NCI-H1048 (cell line): ENCODE measurements around the gene SETD2.
"Not testable (repeated sequence)": the region's sequence is repeated elsewhere in the genome, so short reads cannot be mapped to it uniquely, and the experiment has no call there.

Source experiments
- DNase-seq: peaks from one replicate; lab custom pipeline; 2025; lab: John Stamatoyannopoulos, UW

The SETD2 gene

DNA sequence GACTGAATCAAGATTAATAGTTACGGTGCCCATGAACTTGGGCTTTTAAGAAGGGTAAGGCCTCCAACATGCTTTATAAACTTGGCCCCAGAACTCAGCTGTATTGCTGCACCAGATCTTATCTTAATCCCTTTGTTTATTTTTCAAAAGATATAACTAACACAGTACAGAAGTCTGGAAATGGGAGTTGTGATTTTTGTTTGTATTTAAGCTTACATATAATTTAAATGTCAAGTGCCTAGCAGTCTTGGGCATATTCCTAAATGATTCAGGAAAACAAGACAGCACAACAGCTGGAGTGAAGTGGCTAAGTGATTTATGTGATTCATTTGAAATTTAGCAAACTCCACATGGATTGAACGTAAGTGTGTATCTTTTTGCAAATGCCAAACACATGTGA is 128.3 kb downstream of the SETD2 start:
- DNase-seq: no peak

- no peak for DNase-seq
These were observed 128.9 kb downstream of the SETD2 start for GRCh38 chr3:47034868-47035489.

DNA sequence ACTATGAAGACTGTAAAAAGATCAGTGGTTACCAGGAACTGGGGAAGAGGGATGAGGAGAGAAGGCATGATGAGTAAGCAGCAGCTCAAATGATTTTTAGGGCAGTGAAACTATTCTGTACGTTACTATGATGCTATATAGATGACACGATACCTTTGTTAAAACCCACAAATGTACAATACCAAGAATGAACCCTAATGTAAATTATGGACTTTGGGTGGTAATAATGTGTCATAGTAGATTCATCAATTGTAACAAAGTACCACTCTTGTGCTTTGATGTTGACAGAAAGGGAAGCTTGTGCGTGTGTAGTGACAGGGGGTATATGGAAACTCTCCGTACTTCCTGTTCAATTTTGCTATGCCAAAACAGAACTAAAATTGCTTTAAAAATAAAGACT is 132.9 kb downstream of the SETD2 start:
- not testable (repeated sequence) for DNase-seq

DNA sequence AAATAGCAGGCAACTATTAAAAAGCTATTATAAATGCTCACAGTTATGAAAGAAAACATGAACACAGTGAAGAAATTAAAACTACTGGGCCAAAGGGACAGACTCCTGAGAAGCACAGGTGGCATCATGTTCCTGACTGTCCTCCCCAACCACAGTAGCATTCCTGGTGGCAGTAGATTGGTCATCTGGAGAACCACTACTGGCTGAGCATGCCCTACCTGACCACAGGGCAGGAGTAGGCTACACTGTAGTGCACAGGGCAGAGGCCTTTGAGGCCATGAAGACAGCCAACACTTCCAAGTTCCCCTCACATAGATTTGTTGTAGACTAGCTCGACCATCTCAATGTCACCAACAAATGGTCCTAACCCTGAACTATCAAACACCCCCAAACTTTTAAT is 135.2 kb downstream of the SETD2 start:
- no peak for DNase-seq

GRCh38 chr3:47028146-47028545 is 135.8 kb downstream of the SETD2 start:
- DNase-seq: no peak

DNA sequence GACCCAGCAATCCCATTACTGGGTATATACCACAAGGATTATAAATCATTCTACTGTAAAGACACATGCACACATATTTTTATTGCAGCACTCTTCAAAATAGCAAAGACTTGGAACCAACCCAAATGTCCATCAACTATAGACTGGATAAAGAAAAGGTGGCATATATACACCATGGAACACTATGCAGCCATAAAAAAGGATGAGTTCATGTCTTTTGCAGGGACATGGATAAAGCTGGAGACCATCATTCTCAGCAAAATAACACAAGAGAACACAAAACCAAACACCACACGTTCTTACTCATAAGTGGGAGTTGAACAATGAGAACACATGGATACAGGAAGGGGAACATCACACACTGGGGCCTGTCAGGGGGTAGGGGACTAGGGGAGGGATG is 137.5 kb downstream of the SETD2 start:
- DNase-seq: not testable (repeated sequence)

DNA sequence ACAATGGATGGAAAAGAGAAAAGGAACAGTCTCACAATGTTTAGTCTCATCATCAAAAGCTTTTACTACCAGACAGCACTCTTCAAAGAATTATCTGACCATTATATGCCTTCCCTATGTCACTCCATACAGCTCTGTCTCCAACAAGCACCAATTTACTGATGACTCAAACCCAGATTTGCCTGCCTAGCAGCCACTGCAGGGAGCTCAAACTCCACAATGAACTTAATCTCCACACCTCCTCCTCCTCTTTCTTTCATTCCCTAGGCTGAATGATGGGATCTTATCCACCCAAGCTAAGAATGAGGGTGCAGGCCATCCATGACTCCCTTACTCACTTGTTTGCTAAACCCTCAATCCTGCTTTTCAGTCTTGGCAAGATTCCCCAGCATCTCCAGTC is 139.0 kb downstream of the SETD2 start:
- no peak for DNase-seq

GRCh38 chr3:47022641-47023071 is 141.3 kb downstream of the SETD2 start:
- no peak for DNase-seq

DNA sequence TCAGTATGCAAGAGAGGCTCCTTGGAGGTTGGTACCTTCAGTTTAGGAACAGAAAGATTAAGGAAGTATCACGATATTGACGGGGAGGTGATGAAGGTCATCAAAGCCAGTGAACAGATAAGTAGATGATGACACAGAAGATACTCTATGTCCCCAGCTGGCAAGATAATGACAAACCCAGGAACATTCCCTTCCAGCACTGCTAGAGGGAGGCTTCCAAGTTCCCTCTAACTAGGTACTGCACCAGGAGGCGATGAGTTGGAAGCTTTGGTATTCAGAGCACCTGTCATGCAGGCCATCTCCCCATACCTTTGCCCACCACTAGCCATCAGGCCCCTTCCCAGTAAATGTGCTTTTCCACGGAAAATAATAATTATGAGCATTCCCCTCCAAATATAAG is 143.6 kb downstream of the SETD2 start:
- no peak for DNase-seq

DNA sequence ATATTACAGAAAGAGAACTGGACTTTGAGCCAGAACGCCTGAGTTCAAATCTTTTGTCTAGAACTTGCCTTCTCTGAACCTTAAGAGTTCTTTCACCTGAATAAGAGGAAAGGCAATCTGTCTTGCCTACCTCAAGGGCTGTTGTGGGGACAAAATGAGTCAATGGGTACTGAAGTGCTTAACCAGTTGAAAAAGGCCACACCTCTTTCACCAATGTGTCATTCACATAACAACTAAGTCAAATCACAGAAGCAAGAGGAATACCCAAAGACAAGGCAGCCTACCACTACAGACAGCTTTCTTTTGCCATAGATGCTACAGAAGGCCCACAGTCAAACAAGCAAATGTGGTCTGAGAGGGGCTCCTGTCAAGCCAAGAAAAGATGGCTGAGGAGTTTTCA is 144.7 kb downstream of the SETD2 start:
- DNase-seq: no peak

- no peak for DNase-seq
These were observed 145.7 kb downstream of the SETD2 start for GRCh38 chr3:47018269-47018611.

DNA sequence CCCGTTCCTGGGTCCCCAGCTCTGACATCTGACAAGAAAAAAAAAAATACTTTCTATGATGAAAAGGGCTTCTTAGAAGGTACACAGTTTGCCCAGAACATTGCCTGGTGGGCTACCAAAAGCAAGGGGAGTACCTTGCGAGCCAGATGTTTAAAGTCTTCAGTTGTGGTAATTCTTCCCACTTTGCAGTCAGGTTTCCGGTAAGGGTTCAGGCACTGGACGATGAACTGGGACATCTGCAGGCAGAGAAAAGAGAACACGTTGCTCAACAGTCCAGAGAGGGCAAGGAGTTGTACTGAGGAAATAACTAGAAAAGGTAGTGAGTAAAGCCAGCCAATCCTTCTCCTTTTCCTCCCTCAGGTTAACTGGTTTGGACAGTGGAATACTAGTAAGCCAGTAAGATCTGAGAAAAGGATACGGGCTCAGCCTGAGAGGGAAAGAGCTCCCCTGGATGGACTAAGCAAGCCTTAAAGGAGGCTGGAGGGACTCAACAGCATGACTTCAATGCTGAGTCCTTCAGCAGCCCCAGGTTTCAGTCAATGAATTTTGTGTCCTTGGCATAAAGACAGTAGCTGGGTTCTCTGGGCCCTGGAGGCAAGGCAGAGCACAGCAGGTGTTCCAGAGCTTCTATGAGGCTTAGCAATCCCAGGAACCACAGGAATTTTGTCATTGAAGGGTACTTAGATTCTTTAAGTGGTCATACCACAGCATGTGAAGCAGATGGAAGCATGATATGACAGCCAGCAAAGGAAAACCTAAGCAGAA is 146.2 kb downstream of the SETD2 start:
- DNase-seq: no peak

DNA sequence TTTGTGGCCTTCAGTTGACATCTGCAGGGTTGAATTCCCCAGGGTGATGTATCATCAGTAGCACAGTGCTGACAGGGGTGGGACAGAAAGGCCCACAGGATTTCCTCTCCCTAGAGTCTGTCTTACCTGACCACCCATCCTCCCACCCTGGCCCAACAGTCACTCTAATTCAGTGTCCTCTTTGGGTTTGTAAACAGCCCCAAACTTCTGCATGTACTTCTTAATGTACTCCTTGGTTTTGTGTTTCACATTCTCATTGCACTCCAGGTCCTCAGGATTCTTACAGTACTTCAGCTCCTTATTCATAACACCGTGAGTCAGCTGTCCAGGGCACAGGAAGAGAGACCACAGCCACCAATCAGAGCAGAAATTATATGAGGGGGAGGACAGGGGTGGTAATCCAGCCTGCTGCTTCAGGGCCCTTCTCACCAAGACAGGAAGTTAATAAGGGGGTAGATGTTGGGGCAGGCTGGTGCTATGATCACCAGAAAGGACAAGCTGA is 146.9 kb downstream of the SETD2 start:
- DNase-seq: no peak

DNA sequence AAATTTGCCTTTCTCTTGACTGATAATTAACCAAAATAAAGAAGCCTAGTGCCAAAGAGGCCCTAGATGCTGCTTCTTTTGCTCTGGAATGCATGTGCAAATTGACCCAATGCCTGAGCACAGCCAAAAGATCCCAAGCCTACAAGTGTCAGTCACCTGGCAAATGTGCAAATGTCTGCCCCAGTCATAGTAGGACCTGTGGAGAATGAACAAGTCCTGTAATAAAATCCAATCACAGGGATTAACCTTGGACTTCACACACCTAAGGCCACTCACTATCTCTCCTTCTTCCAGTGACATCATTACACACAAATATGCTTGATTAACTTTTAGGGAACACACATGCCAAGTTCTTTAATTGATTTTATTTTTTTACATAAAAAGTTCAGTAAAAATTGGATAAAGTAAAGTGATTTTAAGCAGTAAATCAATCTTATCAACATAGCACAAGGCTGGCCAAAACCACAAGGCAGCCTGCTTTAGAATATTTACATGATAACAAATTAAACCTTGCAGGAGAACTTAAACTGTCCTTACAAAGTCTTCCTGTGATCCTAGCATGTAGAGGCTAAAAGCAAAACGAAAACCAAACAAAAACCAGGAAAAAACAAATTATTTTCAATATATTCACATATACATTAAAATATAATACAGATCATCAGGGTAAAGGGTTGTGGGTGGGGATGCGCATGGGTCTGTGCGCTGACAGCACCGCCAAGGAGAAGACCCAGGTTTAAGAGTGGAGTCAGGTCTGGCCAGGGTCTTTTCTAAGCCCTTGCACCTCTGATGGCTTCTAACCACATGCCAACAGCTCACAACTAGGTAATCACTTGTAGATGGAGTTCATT is 147.6 kb downstream of the SETD2 start:
- no peak for DNase-seq

- DNase-seq: no peak
These were observed 148.8 kb downstream of the SETD2 start for GRCh38 chr3:47015151-47015550.

DNA sequence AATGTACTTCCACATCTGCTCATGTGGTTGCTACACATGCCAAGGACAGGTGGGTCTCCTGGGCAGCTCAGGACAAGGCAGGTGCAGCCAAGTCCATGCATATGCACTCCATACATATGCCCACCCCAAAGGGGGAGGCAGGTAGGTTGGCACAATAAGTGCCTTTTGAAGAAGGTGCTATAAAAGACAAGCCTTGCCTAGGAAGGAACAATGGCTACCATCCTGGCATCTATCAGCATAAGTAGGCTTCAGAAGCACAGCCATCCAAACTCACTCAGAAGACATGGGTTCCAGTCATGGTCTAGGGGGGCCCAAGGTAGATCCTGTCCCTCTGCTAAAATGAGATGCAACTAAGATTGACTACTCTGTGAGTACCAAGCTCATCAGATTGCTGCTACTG is 149.9 kb downstream of the SETD2 start:
- DNase-seq: no peak

DNA sequence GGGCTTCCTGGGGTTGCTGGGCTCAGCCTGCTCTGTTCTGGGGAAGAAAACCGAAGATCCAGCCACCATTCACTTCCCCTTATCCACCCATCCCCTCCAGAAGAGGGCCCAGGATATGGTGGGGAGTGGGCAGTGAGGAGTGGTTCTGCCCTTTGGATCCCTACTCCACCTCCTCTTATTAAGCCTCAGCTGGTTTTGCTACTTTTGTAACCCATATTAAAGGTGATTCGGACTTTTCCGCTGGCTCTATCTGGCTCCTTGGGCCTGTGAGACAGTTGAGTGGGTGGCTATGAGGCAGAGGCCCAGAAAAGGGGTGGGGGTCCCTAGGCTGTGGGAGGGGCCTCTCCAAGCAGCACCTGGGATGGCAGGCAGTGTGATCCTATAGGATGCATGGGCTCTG is 150.7 kb downstream of the SETD2 start:
- no peak for DNase-seq

DNA sequence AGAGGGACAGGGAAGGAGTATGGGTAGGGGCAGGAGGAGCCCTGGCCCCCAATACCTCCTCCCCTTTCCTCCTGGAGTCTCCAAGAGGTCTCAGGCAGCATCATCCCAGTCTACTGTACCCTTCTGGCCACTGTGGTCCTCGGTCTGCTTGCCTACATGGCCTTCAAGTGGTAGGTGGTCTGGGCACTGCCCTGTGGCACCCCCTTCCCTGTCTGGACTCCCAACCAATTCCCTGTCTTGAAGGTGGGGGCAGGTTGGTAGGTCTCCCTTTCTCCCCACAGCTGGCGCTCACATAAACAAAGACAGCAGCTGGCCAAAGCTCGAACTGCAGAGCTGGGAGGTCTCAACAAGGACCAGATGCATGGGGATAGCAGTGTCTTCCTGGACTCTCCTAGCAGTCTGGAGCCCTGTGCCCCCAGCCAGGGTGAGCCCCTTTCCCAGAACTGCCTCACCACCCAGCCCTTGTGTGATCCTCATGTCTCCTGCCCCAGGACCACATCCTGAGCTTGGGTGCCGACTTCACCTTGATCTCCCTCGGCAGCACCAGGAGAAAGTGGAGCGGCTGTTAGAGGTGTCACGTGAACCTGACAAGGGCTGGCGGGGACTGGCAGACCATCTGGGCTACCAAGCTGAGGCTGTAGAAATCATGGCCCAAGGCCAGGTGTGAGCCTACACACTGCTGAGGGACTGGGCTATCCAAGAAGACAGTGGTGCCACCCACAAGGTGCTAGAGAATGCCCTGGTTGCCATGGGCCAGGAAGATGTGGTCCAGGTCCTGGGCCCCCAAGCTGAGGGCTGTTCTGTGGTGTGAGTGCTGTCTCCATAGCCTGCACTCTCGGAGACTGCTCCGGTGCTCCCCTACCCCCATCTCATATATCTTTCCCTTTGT is 151.3 kb downstream of the SETD2 start:
- DNase-seq: no peak

DNA sequence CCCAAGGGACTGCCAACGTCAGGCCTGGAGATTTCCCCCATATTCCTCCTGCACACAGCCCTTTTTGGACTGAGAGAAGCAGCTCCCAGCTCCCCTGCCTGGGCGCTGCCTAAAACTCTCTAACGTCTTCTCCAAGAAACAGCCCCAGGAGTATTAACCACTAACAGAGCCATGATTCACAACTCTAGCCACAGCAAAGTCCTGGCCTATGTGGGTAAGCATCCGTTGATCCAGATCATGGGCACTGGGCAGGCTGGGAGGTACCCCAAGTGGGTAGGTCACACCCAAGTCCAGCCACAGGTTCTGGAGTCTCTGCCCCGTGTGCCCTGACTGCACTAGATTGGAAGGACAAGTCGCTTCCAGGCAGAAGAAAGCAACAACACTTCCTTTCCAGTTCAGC is 152.5 kb downstream of the SETD2 start:
- no peak for DNase-seq

DNA sequence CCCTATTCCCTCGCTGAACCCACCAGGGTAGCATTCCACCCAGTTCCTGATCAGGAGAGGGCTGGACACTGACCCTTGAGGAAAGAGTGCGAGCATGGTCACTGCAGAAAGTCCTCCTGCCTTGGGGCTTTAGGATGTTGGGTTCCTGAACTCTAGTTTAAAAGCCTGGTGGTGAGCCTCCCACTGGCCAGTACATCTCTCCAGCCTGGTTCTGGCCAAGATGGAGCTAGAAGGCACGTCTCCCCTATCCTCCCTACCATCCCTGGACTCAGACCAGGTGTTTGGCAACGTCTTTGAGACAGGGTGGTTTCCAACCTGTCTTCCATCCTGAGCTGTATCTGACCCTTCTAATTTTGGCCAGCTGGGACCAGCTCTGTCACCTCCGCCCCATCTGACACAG is 153.0 kb downstream of the SETD2 start:
- DNase-seq: no peak

GRCh38 chr3:47010111-47010712 is 153.7 kb downstream of the SETD2 start:
- DNase-seq: no peak
